Measurements from ENCODE around the gene ADCY3. TPM values are rescaled to one million over a fixed set of nuclear protein-coding genes. Genes with fewer than 3 reads are reported as not detected.
A peak's percentile ranks its signal among the peaks of the same experiment; 100 is the strongest.

Gene ADCY3
- total RNA-seq, 1 donor from 2014 or later = 19.8 TPM

- ATAC-seq (ENCODE audit: poor library complexity) (no peak), DNase-seq (no peak)
- intact Hi-C loops (cut with DNase I) = no loop called here
These were observed 8.0 kb upstream of the ADCY3 start for GRCh38 chr2:24928036-24928435.

- ATAC-seq (ENCODE audit: poor library complexity) = peak; percentile 84
- DNase-seq = peak; percentile 88
- intact Hi-C loops (cut with DNase I) = no loop called here
These were observed 6.7 kb upstream of the ADCY3 start for GRCh38 chr2:24926602-24927252.

GRCh38 chr2:24926220-24926601 lies 6.2 kb upstream of the ADCY3 start:
- ATAC-seq (ENCODE audit: poor library complexity) (peak; percentile 3), DNase-seq (no peak)
- intact Hi-C loops (cut with DNase I) = no loop called here

GRCh38 chr2:24925815-24926214 lies 5.8 kb upstream of the ADCY3 start:
- no peak for DNase-seq
- ATAC-seq (ENCODE audit: poor library complexity) = no peak
- intact Hi-C loops (cut with DNase I) = no loop called here

- intact Hi-C loops (cut with DNase I) = no loop called here
- DNase-seq (no peak), ATAC-seq (ENCODE audit: poor library complexity) (no peak)
These were observed 4.7 kb upstream of the ADCY3 start for GRCh38 chr2:24924732-24925131.

GRCh38 chr2:24924266-24924665 lies 4.2 kb upstream of the ADCY3 start:
- no peak for DNase-seq
- no peak for ATAC-seq (ENCODE audit: poor library complexity)
- intact Hi-C loops (cut with DNase I) = no loop called here

- DNase-seq = no peak
- ATAC-seq (ENCODE audit: poor library complexity) = no peak
- intact Hi-C loops (cut with DNase I) = no loop called here
These were observed 3.1 kb upstream of the ADCY3 start for GRCh38 chr2:24923106-24923505.

GRCh38 chr2:24922556-24922955 lies 2.5 kb upstream of the ADCY3 start:
- intact Hi-C loops (cut with DNase I) = no loop called here
- DNase-seq = no peak
- ATAC-seq (ENCODE audit: poor library complexity) = no peak

- no peak for ATAC-seq (ENCODE audit: poor library complexity)
- DNase-seq = no peak
- intact Hi-C loops (cut with DNase I) = no loop called here
These were observed 888 bp upstream of the ADCY3 start for GRCh38 chr2:24920809-24921441.

GRCh38 chr2:24919506-24920097 lies 435 bp downstream of the ADCY3 start:
- no peak for ATAC-seq (ENCODE audit: poor library complexity)
- intact Hi-C loops (cut with DNase I) = no loop called here
- DNase-seq = no peak

GRCh38 chr2:24919037-24919505 lies 966 bp downstream of the ADCY3 start:
- intact Hi-C loops (cut with DNase I) = no loop called here
- no peak for DNase-seq
- peak; percentile 10 for ATAC-seq (ENCODE audit: poor library complexity)

GRCh38 chr2:24918326-24919036 lies 1.6 kb downstream of the ADCY3 start:
- no peak for DNase-seq
- ATAC-seq (ENCODE audit: poor library complexity) = no peak
- intact Hi-C loops (cut with DNase I) = no loop called here

- intact Hi-C loops (cut with DNase I) = no loop called here
- DNase-seq = no peak
- ATAC-seq (ENCODE audit: poor library complexity) = no peak
These were observed 2.2 kb downstream of the ADCY3 start for GRCh38 chr2:24917731-24918325.

GRCh38 chr2:24917086-24917485 lies 3.0 kb downstream of the ADCY3 start:
- intact Hi-C loops (cut with DNase I) = no loop called here
- no peak for ATAC-seq (ENCODE audit: poor library complexity)

GRCh38 chr2:24915796-24916195 lies 4.2 kb downstream of the ADCY3 start:
- no peak for DNase-seq
- no peak for ATAC-seq (ENCODE audit: poor library complexity)
- intact Hi-C loops (cut with DNase I) = no loop called here

More at GRCh38 chr2:24917086-24917485, 3.0 kb downstream of the ADCY3 start:
- no peak for DNase-seq

- intact Hi-C loops (cut with DNase I) = no loop called here
- ATAC-seq (ENCODE audit: poor library complexity) = no peak
These were observed 4.9 kb downstream of the ADCY3 start for GRCh38 chr2:24915175-24915574.

GRCh38 chr2:24914713-24915112 lies 5.3 kb downstream of the ADCY3 start:
- ATAC-seq (ENCODE audit: poor library complexity) (no peak), DNase-seq (no peak)
- intact Hi-C loops (cut with DNase I) = no loop called here

More at GRCh38 chr2:24915175-24915574, 4.9 kb downstream of the ADCY3 start:
- no peak for DNase-seq

GRCh38 chr2:24913911-24914310 lies 6.1 kb downstream of the ADCY3 start:
- DNase-seq (no peak), ATAC-seq (ENCODE audit: poor library complexity) (no peak)
- intact Hi-C loops (cut with DNase I) = no loop called here

- intact Hi-C loops (cut with DNase I) = no loop called here
- ATAC-seq (ENCODE audit: poor library complexity) (no peak), DNase-seq (no peak)
These were observed 7.1 kb downstream of the ADCY3 start for GRCh38 chr2:24912986-24913385.

All from Right ventricle myocardium superior (tissue), 1 donor.